T-helper 1 cell (primary cell): ENCODE results near the gene RGS10.
A peak's percentile ranks its signal among the peaks of the same experiment; 100 is the strongest.
"Not testable (repeated sequence)": the region's sequence is repeated elsewhere in the genome, so short reads cannot be mapped to it uniquely, and the experiment has no call there.

Experiments used
- DNase-seq, 5 donors: peaks; one replicate each; pipeline ENCODE4 v3.0.0-alpha.2; 2012 to 2020

RGS10 gene

GRCh38 chr10:119466655-119467054 lies 75.9 kb downstream of the RGS10 start:
- peak in 2 of 5 donors; percentile 33 to 54 for DNase-seq

- no peak for DNase-seq
Observed at GRCh38 chr10:119466076-119466475, 76.4 kb downstream of the RGS10 start.

- no peak for DNase-seq
Observed at GRCh38 chr10:119465085-119465484, 77.4 kb downstream of the RGS10 start.

GRCh38 chr10:119463195-119463594 lies 79.3 kb downstream of the RGS10 start:
- not testable (repeated sequence) for DNase-seq

GRCh38 chr10:119462773-119463172 lies 79.7 kb downstream of the RGS10 start:
- DNase-seq, result no peak

- no peak for DNase-seq
Observed at GRCh38 chr10:119461923-119462322, 80.6 kb downstream of the RGS10 start.

- DNase-seq, result no peak
Observed at GRCh38 chr10:119461380-119461779, 81.1 kb downstream of the RGS10 start.

GRCh38 chr10:119460369-119461195 lies 81.9 kb downstream of the RGS10 start:
- DNase-seq, result no peak

- DNase-seq, result no peak
Observed at GRCh38 chr10:119459681-119460340, 82.7 kb downstream of the RGS10 start.

GRCh38 chr10:119457966-119458766 lies 84.4 kb downstream of the RGS10 start:
- DNase-seq, result no peak

GRCh38 chr10:119456435-119456810 lies 86.1 kb downstream of the RGS10 start:
- DNase-seq, result no peak

GRCh38 chr10:119455609-119456434 lies 86.7 kb downstream of the RGS10 start:
- no peak for DNase-seq

- no peak for DNase-seq
Observed at GRCh38 chr10:119454990-119455389, 87.5 kb downstream of the RGS10 start.

GRCh38 chr10:119454316-119454715 lies 88.2 kb downstream of the RGS10 start:
- DNase-seq, result no peak

- DNase-seq, result no peak
Observed at GRCh38 chr10:119453313-119453712, 89.2 kb downstream of the RGS10 start.

GRCh38 chr10:119452396-119452795 lies 90.1 kb downstream of the RGS10 start:
- no peak for DNase-seq

- DNase-seq, result no peak
Observed at GRCh38 chr10:119451300-119451896, 91.1 kb downstream of the RGS10 start.

GRCh38 chr10:119450606-119451299 lies 91.8 kb downstream of the RGS10 start:
- no peak for DNase-seq
